GM19324 (cell line): Measurements from ENCODE around the gene PACS1.

Experiments used
- ATAC-seq: cut with Tn5 transposase; IDR thresholded peaks from one replicate; pipeline ENCODE4 v1.9.1; 2021; ENCODE audit warnings: mild to moderate bottlenecking, moderate library complexity; ENCODE audit not compliant: unreplicated experiment, low FRiP score

The PACS1 gene

DNA sequence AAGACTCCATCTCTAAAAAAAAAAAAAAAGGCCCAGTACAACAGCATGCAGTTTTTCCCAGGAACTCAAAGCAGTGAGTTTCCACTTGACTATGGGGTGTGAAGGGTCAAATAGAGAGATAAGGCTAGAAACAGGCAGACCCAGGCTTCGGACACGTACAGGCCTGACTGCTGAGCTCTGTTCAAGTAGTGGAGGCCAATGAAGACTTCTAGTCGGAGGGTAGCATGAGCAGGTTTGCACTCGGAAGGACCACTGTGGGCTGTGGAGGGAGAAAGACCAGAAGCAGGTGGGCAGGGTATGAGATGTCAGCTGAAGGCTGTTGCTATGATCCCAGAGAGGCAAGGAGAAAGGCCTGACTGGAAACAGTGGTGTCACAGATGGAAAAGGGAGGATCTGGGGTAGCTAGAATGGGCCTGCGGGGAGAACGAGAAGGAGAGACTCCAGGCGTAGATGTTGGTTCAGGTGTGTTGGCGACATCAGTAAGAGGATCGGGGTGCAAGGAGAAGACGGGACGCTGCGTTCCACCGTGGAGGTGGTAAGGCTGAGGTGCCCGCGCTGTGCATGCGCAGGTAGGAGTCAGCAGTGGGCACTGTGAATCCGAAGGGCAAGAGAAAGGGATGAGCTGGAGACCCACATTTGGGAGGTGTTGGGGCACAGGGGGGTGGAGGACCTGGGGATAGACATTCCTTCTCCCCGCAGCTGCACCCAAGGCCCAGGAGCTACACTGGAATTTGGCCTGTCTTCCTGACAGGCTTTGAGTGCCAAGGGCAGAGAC, 149.0 kb downstream of the PACS1 start:
- ATAC-seq: no peak

DNA sequence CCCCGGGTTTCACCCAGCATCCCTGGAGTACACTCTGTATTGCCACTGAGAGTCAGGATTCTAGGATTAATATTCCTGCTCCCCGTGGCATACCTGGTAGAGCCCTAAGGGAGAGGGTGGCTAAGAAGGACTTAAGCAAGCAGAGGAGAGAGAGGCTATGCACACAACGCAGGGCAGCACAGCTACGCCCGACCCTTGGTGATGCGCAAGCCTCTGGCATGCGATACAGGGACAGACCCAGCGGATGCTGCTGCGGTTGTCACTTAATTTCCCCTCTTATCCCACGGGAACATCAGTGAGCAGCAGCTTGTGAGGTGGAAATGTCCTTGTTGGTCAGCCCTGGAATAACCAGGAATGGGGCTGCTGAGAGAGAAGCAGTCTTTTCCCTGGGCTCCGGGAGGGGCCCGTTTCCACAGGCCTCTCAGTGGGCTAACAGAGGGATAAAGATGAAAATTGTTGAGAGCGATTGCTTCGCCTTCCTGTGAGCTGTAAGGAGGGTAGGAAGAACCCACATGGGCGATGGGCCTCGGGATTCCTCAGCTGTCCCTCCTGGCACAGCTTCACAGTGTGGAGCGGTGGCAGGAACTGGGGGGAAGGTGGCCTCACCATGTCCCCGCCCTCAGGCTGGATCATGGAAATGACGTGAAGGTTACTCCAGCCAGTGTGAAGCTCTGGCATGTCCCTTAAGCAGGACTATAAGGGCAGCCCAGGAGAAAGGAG, 149.9 kb downstream of the PACS1 start:
- no peak for ATAC-seq

DNA sequence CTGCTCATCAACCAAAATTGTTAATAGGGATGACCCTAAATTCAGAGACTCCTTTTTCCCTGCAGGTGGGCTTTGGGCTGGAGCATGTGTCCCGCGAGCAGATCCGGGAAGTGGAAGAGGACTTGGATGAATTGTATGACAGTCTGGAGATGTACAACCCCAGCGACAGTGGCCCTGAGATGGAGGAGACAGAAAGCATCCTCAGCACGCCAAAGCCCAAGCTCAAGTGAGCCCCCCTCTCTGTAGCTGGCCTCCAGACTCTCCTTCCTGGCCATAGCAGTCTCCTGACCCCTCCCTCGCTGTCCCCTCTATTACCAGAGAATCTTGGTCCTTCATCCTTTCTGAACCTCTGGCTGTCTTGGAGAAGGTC, 150.5 kb downstream of the PACS1 start:
- no peak for ATAC-seq

GRCh38 chr11:66221012-66221411, 150.9 kb downstream of the PACS1 start:
- ATAC-seq: no peak

DNA sequence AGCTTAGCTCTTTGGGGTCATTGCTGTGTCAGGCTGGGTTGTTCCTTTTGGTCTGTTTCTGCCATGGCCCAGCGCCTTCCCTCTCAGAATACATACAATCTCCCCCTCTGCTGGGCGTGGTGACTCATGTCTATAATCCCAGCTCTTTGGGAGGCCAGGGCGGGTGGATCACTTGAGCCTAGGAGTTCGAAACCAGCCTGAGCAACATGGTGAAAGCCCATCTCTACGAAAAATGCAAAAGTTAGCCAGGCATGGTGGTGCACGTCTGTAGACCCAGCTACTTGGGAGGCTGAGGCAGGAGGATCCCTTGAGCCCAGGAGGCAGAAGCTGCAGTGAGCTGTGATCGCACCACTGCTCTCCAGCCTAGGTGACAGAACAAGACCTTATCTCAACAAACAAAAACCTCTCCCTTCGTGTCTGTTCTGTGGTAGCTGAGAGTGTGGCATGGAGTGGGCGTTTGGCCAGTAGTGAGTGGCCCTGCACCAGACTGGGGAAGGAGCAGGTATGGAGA, 151.7 kb downstream of the PACS1 start:
- ATAC-seq: no peak

DNA sequence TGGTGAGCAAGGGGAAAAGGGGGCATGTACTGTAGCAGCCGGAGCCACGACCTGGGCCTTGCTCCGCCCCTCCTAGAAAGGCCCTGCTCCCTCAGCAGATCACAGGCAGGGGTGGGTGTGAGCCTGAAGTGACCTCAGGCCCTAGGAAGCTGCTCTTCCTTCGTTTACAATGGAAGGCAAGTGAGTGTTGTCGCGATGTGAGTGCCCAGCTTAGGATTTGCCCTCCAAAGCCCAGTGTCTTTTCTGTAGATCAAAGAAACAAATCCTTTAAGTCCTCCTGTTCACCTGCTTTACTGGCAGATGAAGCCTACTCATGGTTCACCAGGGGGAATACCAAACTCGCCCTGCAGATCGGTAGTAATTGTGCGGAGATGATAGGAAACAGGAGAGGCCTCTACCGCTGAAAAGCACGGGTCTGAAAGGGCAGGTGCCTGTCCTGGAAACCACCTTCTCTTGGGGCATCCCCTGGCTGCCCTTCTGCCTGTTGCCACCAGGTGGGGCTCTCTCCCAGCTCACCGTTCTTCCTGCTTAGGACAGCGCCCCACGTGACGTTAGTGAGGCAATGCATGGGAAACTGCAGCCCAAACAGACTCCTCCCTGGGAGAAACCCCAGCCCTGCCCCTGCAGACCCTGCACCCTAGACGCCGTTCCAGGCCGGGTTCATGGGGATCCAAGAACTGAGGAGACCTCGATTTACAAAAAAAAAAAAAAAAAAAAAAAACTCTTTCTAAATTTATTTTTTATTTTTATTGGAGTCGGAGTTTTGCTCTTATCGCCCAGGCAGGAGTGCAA, 152.5 kb downstream of the PACS1 start:
- ATAC-seq: peak; percentile 74

DNA sequence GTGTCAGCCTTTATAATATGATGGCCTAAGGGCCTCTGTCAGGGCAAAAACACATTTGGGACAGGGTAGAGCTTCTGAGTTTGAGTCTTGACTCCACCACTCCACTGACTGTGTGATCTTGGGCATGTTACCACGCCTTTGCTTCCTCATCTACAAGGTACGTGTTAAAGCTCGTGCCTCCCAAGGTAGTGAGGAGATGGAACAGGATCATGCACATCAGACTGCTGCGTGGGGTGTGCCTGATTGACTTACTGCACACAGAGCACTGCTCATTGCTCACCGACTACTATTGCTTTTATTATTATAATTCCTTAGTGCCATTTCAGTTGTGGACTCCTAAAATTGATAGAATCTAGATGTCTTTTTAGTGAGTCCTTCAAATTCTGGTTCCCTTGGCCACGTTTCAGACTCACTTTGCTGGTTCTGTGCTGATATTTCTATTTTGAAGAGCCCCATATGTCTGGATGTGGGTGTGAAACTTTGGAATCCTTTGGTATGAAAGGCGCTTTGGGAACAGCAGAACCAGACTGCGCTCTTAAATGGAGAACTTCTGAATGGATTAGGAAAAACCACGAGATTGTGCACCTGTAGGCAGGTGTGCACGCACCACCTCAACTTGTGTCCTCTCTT, 154.3 kb downstream of the PACS1 start:
- no peak for ATAC-seq

DNA sequence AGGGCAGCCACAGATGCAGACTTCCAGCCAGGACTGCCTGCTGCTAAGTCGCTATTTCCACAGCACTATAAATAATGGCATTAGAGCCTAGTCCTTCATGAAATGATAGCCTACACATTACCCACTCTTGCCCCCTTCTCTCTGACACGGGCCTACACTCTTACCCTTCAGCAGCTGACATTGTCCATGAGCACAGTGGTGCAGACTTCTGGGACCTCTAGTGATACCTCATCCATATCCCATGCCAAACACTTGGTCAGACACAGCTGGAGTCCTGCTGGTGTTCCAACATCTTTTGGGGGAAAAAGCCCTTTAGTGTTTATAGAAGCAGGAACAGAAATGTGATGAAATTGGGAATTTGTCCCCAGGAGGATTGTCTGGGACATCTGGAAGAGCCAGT, 155.0 kb downstream of the PACS1 start:
- ATAC-seq: no peak

- ATAC-seq: no peak
Observed at GRCh38 chr11:66226101-66226500, 156.0 kb downstream of the PACS1 start.

- ATAC-seq: no peak
Observed at GRCh38 chr11:66227700-66228099, 157.6 kb downstream of the PACS1 start.

- ATAC-seq: no peak
Observed at GRCh38 chr11:66228521-66228920, 158.4 kb downstream of the PACS1 start.

DNA sequence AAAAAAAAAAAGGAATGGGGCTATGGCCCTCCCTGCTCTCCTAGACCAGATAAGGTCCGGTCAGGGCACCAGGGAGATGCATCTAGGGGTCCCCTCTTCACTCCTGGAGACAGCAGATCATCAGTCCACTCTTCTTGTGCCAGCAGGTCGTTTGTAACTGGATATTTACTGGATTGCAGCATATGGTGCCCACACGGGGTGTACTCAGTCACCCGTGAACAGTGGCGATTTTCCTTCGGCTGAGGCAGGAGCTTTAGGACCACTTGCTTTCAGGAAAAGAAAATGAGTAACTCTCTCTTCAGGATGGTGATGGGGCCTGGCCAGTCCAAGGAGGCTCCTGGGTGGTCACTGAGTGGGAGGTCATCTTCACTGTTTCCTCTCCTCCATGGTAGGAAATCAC, 160.1 kb downstream of the PACS1 start:
- ATAC-seq: no peak

GRCh38 chr11:66230978-66231377, 160.9 kb downstream of the PACS1 start:
- ATAC-seq: no peak

- no peak for ATAC-seq
Observed at GRCh38 chr11:66231561-66231960, 161.5 kb downstream of the PACS1 start.

DNA sequence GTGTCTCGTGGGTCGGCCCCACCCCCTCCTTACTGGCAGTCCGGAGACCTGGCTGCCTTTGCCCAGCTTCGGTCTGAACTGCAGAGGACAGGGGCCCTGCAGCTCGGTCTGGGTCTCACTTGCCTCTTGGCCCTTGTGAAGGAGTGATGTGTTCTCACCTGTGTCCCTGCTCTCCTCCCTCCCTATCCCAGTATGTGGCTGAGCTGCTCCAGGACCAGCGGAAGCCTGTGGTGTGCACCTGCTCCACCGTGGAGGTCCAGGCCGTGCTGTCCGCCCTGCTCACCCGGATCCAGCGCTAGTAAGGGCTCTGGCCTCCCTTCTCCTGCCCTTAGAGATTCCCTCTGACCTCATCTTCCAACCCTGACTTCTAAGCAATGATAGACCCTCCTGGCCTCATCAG, 162.7 kb downstream of the PACS1 start:
- no peak for ATAC-seq

- no peak for ATAC-seq
Observed at GRCh38 chr11:66233301-66233700, 163.2 kb downstream of the PACS1 start.

- ATAC-seq: no peak
Observed at GRCh38 chr11:66235141-66235540, 165.1 kb downstream of the PACS1 start.

- no peak for ATAC-seq
Observed at GRCh38 chr11:66237867-66238266, 167.8 kb downstream of the PACS1 start.

DNA sequence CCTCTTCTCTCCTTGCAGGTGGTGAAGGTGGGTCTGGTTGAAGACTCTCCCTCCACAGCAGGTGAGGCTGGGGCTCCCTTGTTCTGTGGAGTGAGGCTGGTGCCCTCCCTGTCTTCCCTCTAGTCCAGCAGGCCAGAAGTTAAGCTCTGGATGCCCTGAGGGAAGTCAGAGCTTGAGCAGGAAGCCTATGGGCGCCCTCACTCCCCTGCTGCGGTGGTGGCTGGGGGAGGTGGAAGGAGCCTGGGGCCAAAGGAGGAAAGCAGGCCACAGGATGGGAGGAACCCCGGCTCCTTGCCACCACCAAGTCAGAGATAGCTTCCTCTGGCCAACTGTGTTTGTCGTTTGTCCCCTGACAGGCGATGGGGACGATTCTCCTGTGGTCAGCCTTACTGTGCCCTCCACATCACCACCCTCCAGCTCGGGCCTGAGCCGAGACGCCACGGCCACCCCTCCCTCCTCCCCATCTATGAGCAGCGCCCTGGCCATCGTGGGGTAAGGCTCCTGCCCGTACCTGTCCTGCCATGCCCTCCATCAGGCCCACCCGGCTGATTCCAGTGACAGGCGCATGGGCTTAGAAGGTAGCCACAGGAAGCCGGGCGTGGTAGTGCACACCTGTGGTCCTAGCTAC, 168.8 kb downstream of the PACS1 start:
- no peak for ATAC-seq

GRCh38 chr11:66239511-66239910, 169.4 kb downstream of the PACS1 start:
- ATAC-seq: no peak
